CD4-positive, alpha-beta T cell treated with Interleukin-1 beta for 1 hour (primary cell): ENCODE data around the gene MIEF1.
A peak's percentile ranks its signal among the peaks of the same experiment; 100 is the strongest.

Experiments
- DNase-seq, 2 donors: peaks; one replicate each; pipeline ENCODE4 v3.0.0-alpha.2; 2020 to 2022

MIEF1 gene

GRCh38 chr22:39471381-39472141, 30.5 kb upstream of the MIEF1 start:
- no peak for DNase-seq

- DNase-seq: peak in 1 of 2 donors; percentile 19
These were observed 29.2 kb upstream of the MIEF1 start for GRCh38 chr22:39472570-39473556.

- no peak for DNase-seq
These were observed 28.2 kb upstream of the MIEF1 start for GRCh38 chr22:39473851-39474250.

GRCh38 chr22:39474351-39475111, 27.6 kb upstream of the MIEF1 start:
- DNase-seq: no peak

- no peak for DNase-seq
These were observed 26.8 kb upstream of the MIEF1 start for GRCh38 chr22:39475337-39475736.

- DNase-seq: no peak
These were observed 26.2 kb upstream of the MIEF1 start for GRCh38 chr22:39475902-39476301.

- no peak for DNase-seq
These were observed 25.4 kb upstream of the MIEF1 start for GRCh38 chr22:39476664-39477063.

GRCh38 chr22:39477542-39477941, 24.5 kb upstream of the MIEF1 start:
- no peak for DNase-seq

GRCh38 chr22:39478441-39478850, 23.6 kb upstream of the MIEF1 start:
- DNase-seq: no peak

- no peak for DNase-seq
These were observed 22.8 kb upstream of the MIEF1 start for GRCh38 chr22:39479254-39479653.

GRCh38 chr22:39480557-39480956, 21.5 kb upstream of the MIEF1 start:
- no peak for DNase-seq

GRCh38 chr22:39481054-39481453, 21.0 kb upstream of the MIEF1 start:
- DNase-seq: no peak

- DNase-seq: no peak
These were observed 20.5 kb upstream of the MIEF1 start for GRCh38 chr22:39481595-39481994.

GRCh38 chr22:39482768-39483167, 19.3 kb upstream of the MIEF1 start:
- DNase-seq: no peak

- DNase-seq: no peak
These were observed 14.9 kb upstream of the MIEF1 start for GRCh38 chr22:39486951-39487825.

GRCh38 chr22:39487826-39488520, 14.1 kb upstream of the MIEF1 start:
- no peak for DNase-seq

- DNase-seq: no peak
These were observed 13.5 kb upstream of the MIEF1 start for GRCh38 chr22:39488563-39489083.

- no peak for DNase-seq
These were observed 12.7 kb upstream of the MIEF1 start for GRCh38 chr22:39489094-39490068.

- peak; percentile 89 to 90 for DNase-seq
These were observed 11.8 kb upstream of the MIEF1 start for GRCh38 chr22:39490135-39490798.
